H9 (cell line): ENCODE measurements around the gene IGF1R. TPM values are rescaled to one million over a fixed set of nuclear protein-coding genes. Genes with fewer than 3 reads are reported as not detected.
A peak's percentile ranks its signal among the peaks of the same experiment; 100 is the strongest.

Source experiments
- DNase-seq: peaks from one replicate; pipeline ENCODE4 v3.0.0-alpha.2; 2017
- H2AFZ ChIP-seq: one replicate; pipeline ENCODE4 v1.6.1; 2013; ENCODE audit warnings: mild to moderate bottlenecking, low read length, control low read depth, moderate library complexity
- H2AK5ac ChIP-seq: 2 replicates; pipeline ENCODE4 v1.6.1; 2013; ENCODE audit warnings: low read length, control low read depth, mixed read lengths; ENCODE audit not compliant: insufficient read length
- H2BK120ac ChIP-seq: one replicate; pipeline ENCODE4 v1.6.1; 2013; ENCODE audit warnings: low read depth, mild to moderate bottlenecking, low read length, control low read depth, inconsistent platforms; ENCODE audit not compliant: poor library complexity, severe bottlenecking
- H2BK12ac ChIP-seq: 2 replicates; pipeline ENCODE4 v1.6.1; 2013; ENCODE audit warnings: low read length, control low read depth, mixed read lengths, low read depth; ENCODE audit not compliant: insufficient read length
- H2BK15ac ChIP-seq: 2 replicates; pipeline ENCODE4 v1.6.1; 2013; ENCODE audit warnings: low read depth, low read length, control low read depth
- H2BK20ac ChIP-seq: one replicate; pipeline ENCODE4 v1.6.1; 2013; ENCODE audit warnings: low read depth, mild to moderate bottlenecking, low read length, control low read depth, inconsistent platforms; ENCODE audit not compliant: poor library complexity, severe bottlenecking
- H2BK5ac ChIP-seq: 2 replicates; pipeline ENCODE4 v1.6.1; 2013; ENCODE audit warnings: low read length, control low read depth, mixed read lengths; ENCODE audit not compliant: insufficient read length
- H3K14ac ChIP-seq: 2 replicates; pipeline ENCODE4 v1.6.1; 2013; ENCODE audit warnings: low read length, control low read depth; ENCODE audit not compliant: insufficient read depth
- H3K18ac ChIP-seq: 2 replicates; pipeline ENCODE4 v1.6.1; 2013; ENCODE audit warnings: low read depth, mild to moderate bottlenecking, mixed read lengths, low read length, control low read depth; ENCODE audit not compliant: insufficient read length
- H3K23ac ChIP-seq: 2 replicates; pipeline ENCODE4 v1.6.1; 2013; ENCODE audit warnings: low read length, control low read depth, mixed read lengths, low read depth; ENCODE audit not compliant: insufficient read length
- H3K23me2 ChIP-seq: 2 replicates; pipeline ENCODE4 v1.6.1; 2013; ENCODE audit warnings: low read depth, mild to moderate bottlenecking, mixed read lengths, low read length, control low read depth; ENCODE audit not compliant: insufficient read length, poor library complexity, severe bottlenecking
- H3K27ac ChIP-seq: 2 replicates; pipeline ENCODE4 v1.5.1; 2013; ENCODE audit warnings: low read length, control low read depth, mixed read lengths, low read depth; ENCODE audit not compliant: insufficient read length
- H3K27me3 ChIP-seq: 2 replicates; pipeline ENCODE4 v1.6.1; 2013; ENCODE audit warnings: low read length, control low read depth, inconsistent platforms; ENCODE audit not compliant: insufficient read depth
- H3K4ac ChIP-seq: 2 replicates; pipeline ENCODE4 v1.6.1; 2013; ENCODE audit warnings: low read depth, mild to moderate bottlenecking, control low read depth, inconsistent platforms, low read length, moderate library complexity
- H3K4me1 ChIP-seq: 2 replicates; pipeline ENCODE4 v1.6.1; 2013; ENCODE audit warnings: low read length, control low read depth, inconsistent platforms; ENCODE audit not compliant: insufficient read depth
- H3K4me2 ChIP-seq: 2 replicates; pipeline ENCODE4 v1.6.1; 2013; ENCODE audit warnings: low read length, control low read depth, mixed read lengths; ENCODE audit not compliant: insufficient read length, insufficient read depth
- H3K56ac ChIP-seq: 2 replicates; pipeline ENCODE4 v1.6.1; 2013; ENCODE audit warnings: low read depth, mild to moderate bottlenecking, mixed read lengths, low read length, control low read depth; ENCODE audit not compliant: insufficient read length
- H3K79me1 ChIP-seq: 2 replicates; pipeline ENCODE4 v1.6.1; 2013; ENCODE audit warnings: low read depth, mild to moderate bottlenecking, moderate library complexity, low read length, control low read depth, inconsistent platforms; ENCODE audit not compliant: insufficient read depth, poor library complexity, severe bottlenecking
- H3K79me2 ChIP-seq: 2 replicates; pipeline ENCODE4 v1.6.1; 2013; ENCODE audit warnings: low read length, control low read depth, inconsistent platforms; ENCODE audit not compliant: insufficient read depth
- H3K9ac ChIP-seq: 2 replicates; pipeline ENCODE4 v1.6.1; 2013; ENCODE audit warnings: low read length, control low read depth, mixed read lengths; ENCODE audit not compliant: insufficient read length; ENCODE audit errors: extremely low read depth
- H3K9me3 ChIP-seq: one replicate; pipeline ENCODE4 v1.6.1; 2013; ENCODE audit warnings: low read depth, low read length, inconsistent platforms; ENCODE audit not compliant: control insufficient read depth
- H3T11ph ChIP-seq: one replicate; pipeline ENCODE4 v1.6.1; 2013; ENCODE audit warnings: mild to moderate bottlenecking, low read length, control low read depth, inconsistent platforms
- H4K20me1 ChIP-seq: one replicate; pipeline ENCODE4 v1.6.1; 2013; ENCODE audit not compliant: control insufficient read depth, insufficient read length, insufficient read depth
- H4K5ac ChIP-seq: 2 replicates; pipeline ENCODE4 v1.6.1; 2013; ENCODE audit warnings: low read depth, mild to moderate bottlenecking, mixed read lengths, low read length, control low read depth; ENCODE audit not compliant: insufficient read length
- H4K8ac ChIP-seq: replicated peaks from 2 replicates; pipeline ENCODE4 v1.6.1; 2013; ENCODE audit warnings: low read length, control low read depth, mixed read lengths, low read depth; ENCODE audit not compliant: insufficient read length
- H4K91ac ChIP-seq: 2 replicates; pipeline ENCODE4 v1.6.1; 2013; ENCODE audit warnings: low read depth, mild to moderate bottlenecking, moderate library complexity, mixed read lengths, low read length, control low read depth; ENCODE audit not compliant: insufficient read length
- H3K27ac Mint-ChIP-seq, 3 experiments: 2 replicates in 2 of 3; 3 replicates in 1 of 3; pipeline ENCODE4 v1.8.0; 2020 to 2021; ENCODE audit warnings: mixed read lengths in 3 of 3, mild to moderate bottlenecking in 1 of 3, moderate library complexity in 1 of 3
- H3K27me3 Mint-ChIP-seq: 2 replicates; pipeline ENCODE4 v1.8.0; 2021; ENCODE audit warnings: low read depth, mild to moderate bottlenecking, moderate library complexity, mixed read lengths
- H3K36me3 Mint-ChIP-seq, 3 experiments: 2 replicates in 2 of 3; 3 replicates in 1 of 3; pipeline ENCODE4 v1.8.0; 2020 to 2021; ENCODE audit warnings: low read depth in 3 of 3, mixed read lengths in 3 of 3; ENCODE audit not compliant: insufficient read depth in 1 of 3
- H3K4me1 Mint-ChIP-seq, 2 experiments: 2 replicates each; pipeline ENCODE4 v1.8.0; 2020; ENCODE audit warnings: mixed read lengths in 2 of 2
- H3K4me3 Mint-ChIP-seq, 2 experiments: 2 replicates in 1 of 2; 3 replicates in 1 of 2; pipeline ENCODE4 v1.8.0; 2020 to 2021; ENCODE audit warnings: mild to moderate bottlenecking in 2 of 2, mixed read lengths in 2 of 2, moderate library complexity in 1 of 2
- H3K9me3 Mint-ChIP-seq, 2 experiments: 2 replicates in 1 of 2; 3 replicates in 1 of 2; pipeline ENCODE4 v1.8.0; 2020; ENCODE audit warnings: mild to moderate bottlenecking in 2 of 2, mixed read lengths in 2 of 2, moderate library complexity in 1 of 2
- CTCF ChIP-seq: fragments of 200-600 bp; sonication (generic); conservative IDR thresholded peaks from 3 replicates; pipeline ENCODE4 v1.8.0; 2021; ENCODE audit warnings: antibody characterized with exemption, mild to moderate bottlenecking
- WGBS: extraction: QIAGEN DNeasy Blood & Tissue Kit; methylation state at CpG from one replicate; pipeline ENCODE4 v1.1.7; 2013; ENCODE audit warnings: missing lambda C conversion rate, low lambda C conversion rate, mixed read lengths; ENCODE audit not compliant: insufficient read length; ENCODE audit errors: extremely low coverage; 5-methylcytosine and 5-hydroxymethylcytosine counted together
- total RNA-seq: library from RNA; stranded (reverse); gene quantifications from 2 replicates; pipeline ENCODE4 v1.2.1, GENCODE V29; 2021

Gene IGF1R
- total RNA-seq, 1 experiment from 2014 or later: 70.0 TPM

- peaks cover 58 to 61% of the 10 kb centered on the region in 2 experiments for H3K4me1 Mint-ChIP-seq
- Histone ChIP-seq H3K9ac (no peak overlapping the region), H4K20me1 (no peaks in the 10 kb centered on the region), H2BK15ac (no peak overlapping the region), H3K23ac (no peak overlapping the region), H3T11ph (no peak overlapping the region), H4K8ac (no peak overlapping the region), H2BK120ac (no peak overlapping the region), H3K27ac (no peak overlapping the region), H3K23me2 (no peaks in the 10 kb centered on the region), H3K79me1 (peaks cover 9% of the 10 kb centered on the region), H3K79me2 (peaks cover 18% of the 10 kb centered on the region; the same call in 1 of the 2 replicates), H2BK20ac (no peak overlapping the region), H3K14ac (no peak overlapping the region), H4K5ac (no peak overlapping the region), H3K9me3 (no peaks in the 10 kb centered on the region), H3K27me3 (no peaks in the 10 kb centered on the region), H3K4me1 (peaks cover 12% of the 10 kb centered on the region; the same call in 1 of the 2 replicates), H3K18ac (no peak overlapping the region), H3K4ac (no peak overlapping the region), H2BK12ac (no peak overlapping the region), H2BK5ac (no peak overlapping the region), H3K4me2 (no peak overlapping the region), H2AFZ (no peak overlapping the region), H4K91ac (no peak overlapping the region), H2AK5ac (no peak overlapping the region), H3K56ac (no peak overlapping the region)
- no peak overlapping the region for H3K4me3 Mint-ChIP-seq
- WGBS: no CpG with 5 or more reads among the region's 3 CpGs
- peak overlapping the region; percentile 83 to 96 (median 84); a peak in 4 of 7 replicates for H3K27ac Mint-ChIP-seq
- DNase-seq: no peak
- H3K27me3 Mint-ChIP-seq: no peaks in the 10 kb centered on the region
- TF ChIP-seq CTCF: no peak
- no peaks in the 10 kb centered on the region; a peak in 2 of 7 replicates for H3K36me3 Mint-ChIP-seq
- H3K9me3 Mint-ChIP-seq: no peaks in the 10 kb centered on the region
Measured at GRCh38 chr15:98778263-98778959, 130.1 kb downstream of the IGF1R start.
